NOMO-1 treated with DMSO at 0.1 percent for 48 hours (cell line): Measurements from ENCODE around the gene SKA2.
"Not testable (repeated sequence)": the region's sequence is repeated elsewhere in the genome, so short reads cannot be mapped to it uniquely, and the experiment has no call there.

Experiments
- DNase-seq: peaks from one replicate; lab custom pipeline; 2025; ENCODE audit not compliant: unreplicated experiment; lab: John Stamatoyannopoulos, UW

Gene SKA2

DNA sequence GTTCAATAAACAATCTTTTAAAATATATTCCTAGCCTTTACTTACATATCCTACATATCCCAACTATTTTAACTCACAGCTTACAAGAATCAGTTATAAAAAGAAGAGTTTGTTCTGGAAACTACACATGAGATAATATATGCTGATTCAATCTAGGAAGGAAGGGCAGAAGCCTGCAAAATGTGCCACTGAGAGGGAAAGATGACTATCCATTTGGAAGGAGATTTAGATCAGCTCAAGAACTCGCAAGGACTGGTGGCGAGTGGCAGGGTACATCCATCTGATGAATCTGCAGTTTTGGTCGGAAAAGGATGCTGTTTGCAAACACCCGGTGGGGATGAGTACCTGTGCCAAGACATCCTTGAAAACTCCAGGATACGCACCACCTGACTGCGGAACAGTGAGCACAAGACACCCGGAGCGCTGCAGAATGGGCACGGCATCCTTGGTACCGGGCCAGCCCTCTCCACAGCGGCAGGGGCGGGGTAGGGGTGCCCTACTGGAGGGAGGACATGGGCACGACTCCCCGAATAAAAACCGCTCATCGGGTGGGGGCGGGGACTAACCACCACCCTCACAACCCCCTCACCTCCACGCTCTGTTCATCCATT lies 49.0 kb downstream of the SKA2 start:
- DNase-seq: no peak

DNA sequence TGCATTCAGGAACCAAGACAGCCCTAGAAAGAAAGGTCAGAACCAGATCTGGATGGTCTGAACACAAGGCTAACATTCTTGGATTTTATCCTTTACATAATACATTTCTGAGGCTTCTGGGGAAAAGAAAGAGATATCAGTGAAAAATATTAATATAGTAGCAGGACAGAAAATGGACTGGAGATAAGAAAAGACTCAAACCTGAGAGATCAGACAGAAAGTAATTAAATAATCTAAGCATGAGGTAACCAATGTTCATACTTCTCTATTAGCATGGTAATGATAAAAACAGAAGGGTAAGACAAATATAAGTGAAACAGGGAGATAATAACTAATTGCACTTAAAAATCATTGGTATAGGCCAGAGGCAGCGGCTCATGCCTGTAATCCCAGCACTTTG lies 53.8 kb downstream of the SKA2 start:
- DNase-seq: no peak

- no peak for DNase-seq
Observed at GRCh38 chr17:59097876-59098275, 57.1 kb downstream of the SKA2 start.

DNA sequence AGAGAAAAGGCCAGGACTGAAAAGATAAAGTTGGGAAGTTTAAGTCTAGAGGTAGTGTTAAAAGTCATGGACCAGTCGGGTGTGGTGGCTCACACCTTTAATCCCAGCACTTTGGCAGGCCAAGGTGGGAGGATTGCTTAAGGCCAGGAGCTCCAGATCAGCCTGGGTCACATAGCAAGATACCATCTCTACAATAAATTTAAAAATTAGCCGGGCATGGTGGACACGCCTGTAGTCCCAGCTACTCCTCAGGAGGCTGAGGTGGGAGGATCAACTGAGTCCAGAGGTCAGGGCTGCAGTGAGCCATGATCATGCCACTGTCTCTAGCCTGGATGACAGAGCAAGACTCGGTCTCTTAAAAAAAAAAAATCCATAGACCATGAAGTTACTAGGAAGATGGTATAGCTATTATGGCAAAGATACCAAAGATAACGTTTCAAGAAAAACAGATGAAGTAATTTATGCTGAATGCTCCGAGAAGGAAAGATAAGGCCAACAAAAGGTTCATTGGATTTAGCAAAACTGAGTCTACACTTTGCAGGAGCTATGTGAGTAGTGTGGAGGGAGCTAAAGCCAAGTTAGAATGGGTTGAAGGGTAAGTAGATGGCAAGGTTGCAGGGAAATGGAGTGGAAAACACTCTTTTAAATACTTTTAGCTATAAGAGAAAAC lies 60.0 kb downstream of the SKA2 start:
- no peak for DNase-seq

GRCh38 chr17:59093702-59094231 lies 61.2 kb downstream of the SKA2 start:
- no peak for DNase-seq

- no peak for DNase-seq
Observed at GRCh38 chr17:59093145-59093701, 61.8 kb downstream of the SKA2 start.

DNA sequence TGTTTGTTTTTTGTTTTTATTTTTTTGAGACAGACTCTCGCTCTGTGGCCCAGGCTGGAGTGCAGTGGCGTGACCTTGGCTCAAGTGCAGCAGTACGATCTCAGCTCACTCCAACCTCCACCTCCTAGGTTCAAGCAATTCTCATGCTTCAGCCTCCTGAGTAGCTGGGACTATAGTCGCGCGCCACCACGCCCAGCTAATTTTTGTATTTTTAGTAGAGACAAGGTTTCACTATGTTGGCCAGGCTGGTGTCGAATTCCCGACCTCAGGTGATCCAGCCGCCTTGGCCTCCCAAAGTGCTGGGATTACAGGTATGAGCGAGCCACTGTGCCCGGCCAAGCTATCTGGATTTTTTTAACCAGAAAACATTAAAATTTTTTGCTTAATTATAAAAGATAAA lies 64.4 kb downstream of the SKA2 start:
- DNase-seq: not testable (repeated sequence)

GRCh38 chr17:59084154-59084553 lies 70.8 kb downstream of the SKA2 start:
- DNase-seq: no peak

- DNase-seq: no peak
Observed at GRCh38 chr17:59074494-59074893, 80.5 kb downstream of the SKA2 start.

- no peak for DNase-seq
Observed at GRCh38 chr17:59073972-59074371, 81.0 kb downstream of the SKA2 start.

- no peak for DNase-seq
Observed at GRCh38 chr17:59069856-59070255, 85.1 kb downstream of the SKA2 start.

- DNase-seq: no peak
Observed at GRCh38 chr17:59067756-59068155, 87.2 kb downstream of the SKA2 start.

- DNase-seq: no peak
Observed at GRCh38 chr17:59067340-59067739, 87.6 kb downstream of the SKA2 start.

DNA sequence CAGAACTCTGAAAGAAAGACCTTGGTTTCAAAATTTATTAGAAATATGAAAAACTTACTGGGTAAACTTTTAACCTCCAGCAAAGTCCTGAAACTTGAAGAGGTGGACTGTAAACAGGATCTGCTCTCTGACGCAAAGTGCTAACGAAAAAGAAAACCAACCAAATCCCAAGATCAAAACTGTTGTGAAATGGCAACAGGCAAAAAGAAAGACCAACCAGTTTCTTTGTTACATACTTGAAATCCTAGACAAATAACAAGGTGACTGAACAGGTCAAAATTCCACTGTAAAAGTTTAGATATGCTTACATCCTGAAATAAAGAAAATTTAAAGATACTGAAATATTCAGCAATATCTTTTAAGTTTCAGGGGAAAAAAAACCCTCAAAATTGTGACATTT lies 92.5 kb downstream of the SKA2 start:
- DNase-seq: no peak
